HEK293T (cell line): ENCODE results near the gene GFRA1.
A peak's percentile ranks its signal among the peaks of the same experiment; 100 is the strongest.

Experiments
- CTCF ChIA-PET: fragments of 350-600 bp; formaldehyde crosslinking; extraction: SDS; loops from one replicate; lab custom pipeline; 2021; ENCODE audit warnings: antibody characterized with exemption, inconsistent platforms; lab: Yijun Ruan, JAX
- POLR2A ChIA-PET: fragments of 350-600 bp; formaldehyde crosslinking; extraction: SDS; loops from one replicate; lab custom pipeline; 2020; ENCODE audit warnings: antibody characterized with exemption, inconsistent platforms; lab: Yijun Ruan, JAX
- DNase-seq: peaks from one replicate; pipeline ENCODE4 v3.0.0; 2012; ENCODE audit warnings: mixed read lengths; ENCODE audit errors: extremely low spot score
- ARNT ChIP-seq: fragments of 450-650 bp; IDR thresholded peaks from 2 replicates; pipeline ENCODE4 v1.6.1; 2017; ENCODE audit warnings: mild to moderate bottlenecking
- BHLHE40 ChIP-seq: fragments of 450-650 bp; IDR thresholded peaks from 2 replicates; pipeline ENCODE4 v1.6.1; 2016; ENCODE audit warnings: mild to moderate bottlenecking, moderate library complexity, borderline replicate concordance
- CTBP1 ChIP-seq: fragments of 450-650 bp; IDR thresholded peaks from 2 replicates; pipeline ENCODE4 v1.6.1; 2016; ENCODE audit warnings: borderline replicate concordance
- ELF4 ChIP-seq: fragments of 450-650 bp; IDR thresholded peaks from 2 replicates; pipeline ENCODE4 v1.6.1; 2017; ENCODE audit warnings: antibody characterized with exemption
- FOXA1 ChIP-seq: fragments of 450-650 bp; IDR thresholded peaks from 2 replicates; pipeline ENCODE4 v1.6.1; 2016; ENCODE audit warnings: mild to moderate bottlenecking
- FOXK2 ChIP-seq: fragments of 450-650 bp; IDR thresholded peaks from 2 replicates; pipeline ENCODE4 v1.6.1; 2016; ENCODE audit warnings: mild to moderate bottlenecking
- FOXM1 ChIP-seq: fragments of 450-650 bp; IDR thresholded peaks from 2 replicates; pipeline ENCODE4 v1.6.1; 2017; ENCODE audit warnings: mild to moderate bottlenecking, borderline replicate concordance
- HDGF ChIP-seq: fragments of 450-650 bp; IDR thresholded peaks from 2 replicates; pipeline ENCODE4 v1.6.1; 2017; ENCODE audit warnings: antibody characterized with exemption, borderline replicate concordance
- L3MBTL2 ChIP-seq: fragments of 450-650 bp; conservative IDR thresholded peaks from 2 replicates; pipeline ENCODE4 v1.6.1; 2016; ENCODE audit warnings: mild to moderate bottlenecking
- LEF1 ChIP-seq: fragments of 450-650 bp; IDR thresholded peaks from 2 replicates; pipeline ENCODE4 v1.6.1; 2017; ENCODE audit warnings: mild to moderate bottlenecking, borderline replicate concordance
- NFRKB ChIP-seq: fragments of 450-650 bp; IDR thresholded peaks from 2 replicates; pipeline ENCODE4 v1.6.1; 2016; ENCODE audit warnings: mild to moderate bottlenecking, moderate library complexity
- SP1 ChIP-seq: fragments of 450-650 bp; IDR thresholded peaks from 2 replicates; pipeline ENCODE4 v1.6.1; 2017
- SUZ12 ChIP-seq: fragments of 450-650 bp; IDR thresholded peaks from 2 replicates; pipeline ENCODE4 v1.6.1; 2016; ENCODE audit warnings: mild to moderate bottlenecking
- TARDBP ChIP-seq: fragments of 450-650 bp; IDR thresholded peaks from 2 replicates; pipeline ENCODE4 v1.6.1; 2016
- ZNF384 ChIP-seq: fragments of 450-650 bp; IDR thresholded peaks from 2 replicates; pipeline ENCODE4 v1.6.1; 2016
- TF ChIP-seq, protein P1 (sequence below): fragments of 450-650 bp; IDR thresholded peaks from 2 replicates; pipeline ENCODE4 v1.6.1; 2016

Gene GFRA1

DNA sequence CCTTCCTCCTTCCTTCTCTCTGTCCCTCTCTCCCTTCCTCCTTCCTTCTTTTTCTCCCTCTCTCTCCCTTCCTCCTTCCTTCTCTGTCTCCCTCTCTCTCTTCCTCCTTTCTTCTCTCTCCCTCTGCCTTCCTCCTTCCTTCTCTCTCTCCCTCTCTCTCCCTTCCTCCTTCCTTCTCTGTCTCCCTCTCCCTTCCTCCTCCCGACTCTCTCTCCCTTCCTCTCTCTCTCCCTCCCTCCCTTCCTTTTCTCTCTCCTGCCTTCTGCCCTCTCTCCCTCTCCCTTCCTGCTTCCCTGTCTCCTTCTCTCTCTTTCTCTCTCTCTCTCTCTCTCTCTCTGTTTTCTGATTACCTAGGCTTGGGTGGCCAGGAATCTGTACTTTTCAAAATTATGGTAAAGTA, 16.6 kb upstream of the GFRA1 start:
- ChIA-PET CTCF (interaction anchor here (0.7 kb wide), 1 partner anchor 465 kb away, joined by 4 read pairs; no protein-coding TSS in a partner anchor), POLR2A (no interaction called here)
- TF ChIP-seq HDGF (no peak), LEF1 (no peak), CTBP1 (no peak), FOXA1 (no peak), ELF4 (no peak), FOXK2 (no peak), ZNF384 (no peak), FOXM1 (no peak), SP1 (no peak), ARNT (no peak), NFRKB (no peak), SUZ12 (no peak), BHLHE40 (no peak), L3MBTL2 (no peak), TARDBP (no peak)
- TF ChIP-seq, protein P1, sequence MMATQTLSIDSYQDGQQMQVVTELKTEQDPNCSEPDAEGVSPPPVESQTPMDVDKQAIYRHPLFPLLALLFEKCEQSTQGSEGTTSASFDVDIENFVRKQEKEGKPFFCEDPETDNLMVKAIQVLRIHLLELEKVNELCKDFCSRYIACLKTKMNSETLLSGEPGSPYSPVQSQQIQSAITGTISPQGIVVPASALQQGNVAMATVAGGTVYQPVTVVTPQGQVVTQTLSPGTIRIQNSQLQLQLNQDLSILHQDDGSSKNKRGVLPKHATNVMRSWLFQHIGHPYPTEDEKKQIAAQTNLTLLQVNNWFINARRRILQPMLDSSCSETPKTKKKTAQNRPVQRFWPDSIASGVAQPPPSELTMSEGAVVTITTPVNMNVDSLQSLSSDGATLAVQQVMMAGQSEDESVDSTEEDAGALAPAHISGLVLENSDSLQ, result no peak
- DNase-seq, result no peak

- TF ChIP-seq NFRKB, result no peak
- no peak for TF ChIP-seq ARNT
- DNase-seq, result peak; percentile 39
- ChIA-PET POLR2A (no interaction called here), CTCF (interaction anchor here (0.6 to 2.9 kb wide), 8 partner anchors 12 to 1116 kb away, joined by 3 to 10 read pairs (median 4); no protein-coding TSS in a partner anchor)
Measured at GRCh38 chr10:116287906-116288501, 15.0 kb upstream of the GFRA1 start.

- TF ChIP-seq TARDBP, result no peak
- TF ChIP-seq SP1, result no peak
- no peak for TF ChIP-seq NFRKB
- TF ChIP-seq, protein P1, result no peak
- TF ChIP-seq CTBP1, result no peak
- TF ChIP-seq FOXA1, result no peak
- no peak for TF ChIP-seq ARNT
- no peak for TF ChIP-seq SUZ12
- TF ChIP-seq LEF1, result no peak
- no peak for TF ChIP-seq BHLHE40
- TF ChIP-seq HDGF, result no peak
- no peak for TF ChIP-seq ELF4
- TF ChIP-seq ZNF384, result no peak
- no peak for TF ChIP-seq FOXM1
- TF ChIP-seq FOXK2, result no peak
- TF ChIP-seq L3MBTL2, result no peak
- CTCF ChIA-PET, result interaction anchor here (1.3 to 2.9 kb wide), 3 partner anchors 488 to 580 kb away, joined by 3 to 10 read pairs (median 7); no protein-coding TSS in a partner anchor
- no peak for DNase-seq
- POLR2A ChIA-PET, result no interaction called here
Measured at GRCh38 chr10:116286626-116287200, 13.7 kb upstream of the GFRA1 start.

- DNase-seq, result no peak
- TF ChIP-seq FOXK2 (no peak), TARDBP (no peak), FOXM1 (no peak), SP1 (no peak), HDGF (no peak), LEF1 (no peak), CTBP1 (no peak), ARNT (no peak), FOXA1 (no peak), L3MBTL2 (no peak), ELF4 (no peak), BHLHE40 (no peak), SUZ12 (no peak), ZNF384 (no peak), NFRKB (no peak)
- TF ChIP-seq, protein P1, result no peak
- CTCF ChIA-PET, result no interaction called here
- POLR2A ChIA-PET, result no interaction called here
Measured at GRCh38 chr10:116281775-116282174, 8.8 kb upstream of the GFRA1 start.

DNA sequence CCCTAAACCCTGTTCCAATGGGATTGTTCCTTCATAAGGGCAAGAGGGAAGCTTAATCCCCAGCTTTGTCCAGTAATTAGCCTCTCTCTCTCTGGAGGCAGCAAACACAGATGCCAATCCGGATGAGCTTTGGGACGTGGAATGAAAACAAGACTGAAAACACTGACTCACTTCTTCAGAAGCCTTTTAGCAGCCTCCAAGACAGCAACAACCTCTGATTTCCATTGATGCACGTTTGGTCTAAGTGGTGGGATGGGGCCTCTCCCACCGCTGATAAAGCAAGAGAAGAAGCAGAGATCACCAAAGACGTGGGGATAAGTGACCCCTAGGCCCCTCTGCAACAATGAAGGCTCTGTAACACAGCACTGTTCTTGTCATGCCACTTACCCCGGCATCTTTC, 5.8 kb upstream of the GFRA1 start:
- CTCF ChIA-PET, result no interaction called here
- POLR2A ChIA-PET, result no interaction called here
- DNase-seq, result no peak
- TF ChIP-seq ZNF384 (no peak), ELF4 (no peak), NFRKB (no peak), SP1 (no peak), ARNT (no peak), FOXK2 (no peak), TARDBP (no peak), LEF1 (no peak), SUZ12 (no peak), FOXM1 (no peak), HDGF (no peak)
- TF ChIP-seq, protein P1, result no peak
